GM06990 (cell line): ENCODE data around the gene LIN52.
A peak's percentile ranks its signal among the peaks of the same experiment; 100 is the strongest.

Experiments used
- DNase-seq: peaks from one replicate; pipeline ENCODE4 v3.0.0-alpha.2; 2011; ENCODE audit not compliant: insufficient read length; ENCODE audit errors: extremely low read depth
- H3K27me3 ChIP-seq: replicated peaks from 2 replicates; pipeline ENCODE4 v1.6.0; 2011; ENCODE audit warnings: low read length; ENCODE audit not compliant: control insufficient read depth, insufficient read depth
- H3K36me3 ChIP-seq: 2 replicates; pipeline ENCODE4 v1.5.1; 2011; ENCODE audit warnings: low read length; ENCODE audit not compliant: control insufficient read depth, insufficient read depth
- H3K4me3 ChIP-seq: replicated peaks from 2 replicates; pipeline ENCODE4 v1.5.1; 2011; ENCODE audit warnings: low read depth, mild to moderate bottlenecking, control low read depth, low read length
- TF ChIP-seq, protein P1 (sequence below): IDR thresholded peaks from 2 replicates; pipeline ENCODE4 v1.5.1; 2011; ENCODE audit warnings: low read length, control low read depth, mild to moderate bottlenecking, inconsistent platforms; ENCODE audit not compliant: insufficient read depth, poor library complexity, severe bottlenecking

LIN52 gene

GRCh38 chr14:74083784-74084276, 926 bp upstream of the LIN52 start:
- no peaks in the 10 kb centered on the region for H3K27me3 ChIP-seq
- H3K4me3 ChIP-seq, result peak overlapping the region; percentile 89
- DNase-seq, result no peak
- no peaks in the 10 kb centered on the region for H3K36me3 ChIP-seq
- TF ChIP-seq, protein P1, sequence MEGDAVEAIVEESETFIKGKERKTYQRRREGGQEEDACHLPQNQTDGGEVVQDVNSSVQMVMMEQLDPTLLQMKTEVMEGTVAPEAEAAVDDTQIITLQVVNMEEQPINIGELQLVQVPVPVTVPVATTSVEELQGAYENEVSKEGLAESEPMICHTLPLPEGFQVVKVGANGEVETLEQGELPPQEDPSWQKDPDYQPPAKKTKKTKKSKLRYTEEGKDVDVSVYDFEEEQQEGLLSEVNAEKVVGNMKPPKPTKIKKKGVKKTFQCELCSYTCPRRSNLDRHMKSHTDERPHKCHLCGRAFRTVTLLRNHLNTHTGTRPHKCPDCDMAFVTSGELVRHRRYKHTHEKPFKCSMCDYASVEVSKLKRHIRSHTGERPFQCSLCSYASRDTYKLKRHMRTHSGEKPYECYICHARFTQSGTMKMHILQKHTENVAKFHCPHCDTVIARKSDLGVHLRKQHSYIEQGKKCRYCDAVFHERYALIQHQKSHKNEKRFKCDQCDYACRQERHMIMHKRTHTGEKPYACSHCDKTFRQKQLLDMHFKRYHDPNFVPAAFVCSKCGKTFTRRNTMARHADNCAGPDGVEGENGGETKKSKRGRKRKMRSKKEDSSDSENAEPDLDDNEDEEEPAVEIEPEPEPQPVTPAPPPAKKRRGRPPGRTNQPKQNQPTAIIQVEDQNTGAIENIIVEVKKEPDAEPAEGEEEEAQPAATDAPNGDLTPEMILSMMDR, result no peak

- DNase-seq, result peak; percentile 55
- TF ChIP-seq, protein P1, result no peak
- Histone ChIP-seq H3K4me3 (peak overlapping the region; percentile 89), H3K27me3 (no peaks in the 10 kb centered on the region), H3K36me3 (no peaks in the 10 kb centered on the region)
Observed at GRCh38 chr14:74085047-74085637, 386 bp downstream of the LIN52 start.

DNA sequence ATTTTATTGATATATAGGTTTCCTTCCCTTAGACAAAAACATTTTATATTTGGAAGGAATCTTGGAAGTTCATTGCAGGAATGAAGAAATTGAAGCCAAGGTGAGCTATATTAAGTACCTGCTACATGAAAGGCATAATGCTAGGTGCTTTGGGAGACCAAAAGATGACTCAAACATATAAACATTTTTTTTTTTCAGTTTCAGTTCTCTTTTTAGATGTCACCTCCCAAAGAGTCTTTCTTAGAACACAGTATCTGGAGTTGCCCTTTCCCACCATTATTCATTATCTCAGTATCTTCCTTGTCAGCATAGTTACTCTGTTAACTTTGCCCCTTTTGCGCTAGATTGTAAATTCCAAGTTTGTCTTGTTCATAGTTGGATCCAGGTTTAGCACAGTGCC, 1.1 kb downstream of the LIN52 start:
- H3K36me3 ChIP-seq, result no peaks in the 10 kb centered on the region
- H3K27me3 ChIP-seq, result no peaks in the 10 kb centered on the region
- TF ChIP-seq, protein P1, result no peak
- peak; percentile 72 for DNase-seq
- peak overlapping the region; percentile 89 for H3K4me3 ChIP-seq

DNA sequence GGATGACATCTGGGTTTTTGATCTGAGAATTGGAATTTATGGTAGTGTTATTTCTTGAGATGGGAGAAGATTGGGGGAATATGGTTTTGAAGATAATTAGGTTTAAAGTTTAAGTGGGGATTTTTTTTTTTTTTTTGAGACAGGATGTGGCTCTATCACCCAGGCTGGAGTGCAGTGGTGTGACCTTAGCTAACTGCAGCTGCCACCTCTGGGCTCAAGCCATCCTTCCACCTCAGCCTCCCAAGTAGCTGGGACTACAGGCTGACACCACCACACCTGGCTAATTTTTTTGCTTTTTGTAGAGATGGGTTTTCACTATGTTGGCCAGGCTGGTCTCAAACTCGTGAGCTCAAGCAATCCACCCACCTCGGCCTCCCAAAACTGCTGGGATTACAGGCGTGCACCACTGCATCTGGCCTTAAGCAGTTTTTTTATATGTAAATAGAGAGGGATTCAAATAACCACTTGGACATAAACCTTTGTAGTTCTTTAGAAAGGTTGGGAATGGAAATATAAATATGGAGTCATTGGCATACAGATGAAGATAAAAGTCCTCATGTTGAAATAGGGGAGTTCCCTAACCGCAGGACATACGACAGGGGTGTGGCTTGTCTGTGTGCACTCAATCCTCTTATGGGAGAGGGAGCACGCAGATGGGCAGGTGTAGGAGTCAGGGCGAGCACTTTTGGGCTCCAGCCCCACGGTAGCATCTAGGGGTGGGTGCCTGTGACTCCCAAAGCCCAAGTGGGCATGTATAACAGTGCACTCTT, 4.7 kb downstream of the LIN52 start:
- TF ChIP-seq, protein P1, result no peak
- no peak for DNase-seq
- no peaks in the 10 kb centered on the region for H3K27me3 ChIP-seq
- no peak overlapping the region for H3K4me3 ChIP-seq
- peaks cover 2% of the 10 kb centered on the region for H3K36me3 ChIP-seq

GRCh38 chr14:74105381-74105780, 20.6 kb downstream of the LIN52 start:
- no peak overlapping the region for H3K4me3 ChIP-seq
- no peaks in the 10 kb centered on the region for H3K27me3 ChIP-seq
- no peak for DNase-seq
- H3K36me3 ChIP-seq, result peaks cover 5% of the 10 kb centered on the region
- TF ChIP-seq, protein P1, result no peak
